RWPE2 (cell line): Measurements from ENCODE around the gene CCDC57.

Experiments used
- ATAC-seq: fragments of 200-7000 bp; cut with Tn5 transposase; 3 replicates; pipeline ENCODE4 v1.9.1; 2021; ENCODE audit warnings: low read depth
- DNase-seq: peaks from one replicate; pipeline ENCODE4 v3.0.0-alpha.2; 2020; ENCODE audit warnings: low spot score
- H3K27ac ChIP-seq: fragments of 450-650 bp; 2 replicates; pipeline ENCODE4 v1.5.1; 2017; ENCODE audit warnings: mild to moderate bottlenecking; ENCODE audit not compliant: poor library complexity, severe bottlenecking
- H3K27me3 ChIP-seq: fragments of 250-450 bp; sonication (Bioruptor Pico); 2 replicates; pipeline ENCODE4 v1.5.1; 2021; ENCODE audit warnings: mild to moderate bottlenecking, moderate library complexity; ENCODE audit not compliant: insufficient read depth, poor library complexity, severe bottlenecking
- H3K36me3 ChIP-seq: fragments of 250-450 bp; sonication (Bioruptor Pico); 2 replicates; pipeline ENCODE4 v1.5.1; 2020; ENCODE audit warnings: low read depth, mild to moderate bottlenecking, moderate library complexity
- H3K4me1 ChIP-seq: fragments of 250-450 bp; sonication (Bioruptor Pico); 2 replicates; pipeline ENCODE4 v1.5.1; 2021; ENCODE audit warnings: mild to moderate bottlenecking, moderate library complexity; ENCODE audit not compliant: insufficient read depth, poor library complexity, severe bottlenecking
- H3K4me3 ChIP-seq: fragments of 250-450 bp; sonication (Bioruptor Pico); 2 replicates; pipeline ENCODE4 v1.5.1; 2021; ENCODE audit warnings: mild to moderate bottlenecking, moderate library complexity; ENCODE audit not compliant: severe bottlenecking
- H3K9me3 ChIP-seq: fragments of 250-450 bp; sonication (Bioruptor Pico); 2 replicates; pipeline ENCODE4 v1.5.1; 2021; ENCODE audit warnings: mild to moderate bottlenecking, moderate library complexity; ENCODE audit not compliant: severe bottlenecking
- CTCF ChIP-seq: fragments of 450-650 bp; IDR thresholded peaks from one replicate; pipeline ENCODE4 v1.5.1; 2017; ENCODE audit warnings: mild to moderate bottlenecking, moderate library complexity; ENCODE audit not compliant: poor library complexity, severe bottlenecking

CCDC57 gene

GRCh38 chr17:82252511-82253178, 40.0 kb upstream of the CCDC57 start:
- H3K27ac ChIP-seq = no peak overlapping the region
- H3K4me1 ChIP-seq = peaks cover 7% of the 10 kb centered on the region
- TF ChIP-seq CTCF = no peak
- H3K4me3 ChIP-seq = no peak overlapping the region
- no peak for DNase-seq
- H3K9me3 ChIP-seq = no peaks in the 10 kb centered on the region
- H3K27me3 ChIP-seq = no peaks in the 10 kb centered on the region
- peaks cover 85% of the 10 kb centered on the region for H3K36me3 ChIP-seq
- ATAC-seq = no peak

DNA sequence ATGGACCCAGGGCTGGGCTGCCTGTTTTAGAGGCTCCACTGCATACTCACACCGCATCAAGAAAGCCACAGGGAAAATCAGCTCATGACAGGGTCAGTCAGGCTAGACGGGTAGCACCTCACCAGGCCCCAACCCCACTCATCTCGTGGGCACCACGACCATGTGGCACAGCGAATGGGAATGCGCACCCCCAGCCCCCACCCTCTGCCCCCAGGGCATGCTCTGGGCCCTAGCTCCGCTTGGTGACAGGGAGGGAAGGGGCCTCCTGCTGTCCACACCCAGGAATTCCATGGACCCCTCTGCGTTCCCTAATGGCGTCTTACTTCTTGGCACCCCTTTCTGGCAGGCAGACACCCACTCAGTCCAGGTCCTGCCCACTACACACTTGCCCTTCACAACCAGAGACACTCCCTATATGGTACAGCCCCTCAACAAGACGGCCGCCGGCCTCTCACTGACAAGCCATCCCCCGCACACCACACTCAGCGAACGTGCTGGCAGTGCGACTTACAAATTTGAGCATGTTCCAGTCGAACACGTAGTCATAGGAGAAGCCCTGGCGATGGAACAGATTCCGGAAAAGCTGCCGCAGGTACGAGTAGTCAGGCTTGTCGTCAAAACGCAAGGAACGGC, 38.3 kb upstream of the CCDC57 start:
- no peak for ATAC-seq
- Histone ChIP-seq H3K4me3 (no peak overlapping the region), H3K27ac (no peak overlapping the region), H3K4me1 (peaks cover 24% of the 10 kb centered on the region), H3K36me3 (peaks cover 84% of the 10 kb centered on the region), H3K9me3 (no peaks in the 10 kb centered on the region), H3K27me3 (no peaks in the 10 kb centered on the region)
- no peak for DNase-seq
- no peak for TF ChIP-seq CTCF

DNA sequence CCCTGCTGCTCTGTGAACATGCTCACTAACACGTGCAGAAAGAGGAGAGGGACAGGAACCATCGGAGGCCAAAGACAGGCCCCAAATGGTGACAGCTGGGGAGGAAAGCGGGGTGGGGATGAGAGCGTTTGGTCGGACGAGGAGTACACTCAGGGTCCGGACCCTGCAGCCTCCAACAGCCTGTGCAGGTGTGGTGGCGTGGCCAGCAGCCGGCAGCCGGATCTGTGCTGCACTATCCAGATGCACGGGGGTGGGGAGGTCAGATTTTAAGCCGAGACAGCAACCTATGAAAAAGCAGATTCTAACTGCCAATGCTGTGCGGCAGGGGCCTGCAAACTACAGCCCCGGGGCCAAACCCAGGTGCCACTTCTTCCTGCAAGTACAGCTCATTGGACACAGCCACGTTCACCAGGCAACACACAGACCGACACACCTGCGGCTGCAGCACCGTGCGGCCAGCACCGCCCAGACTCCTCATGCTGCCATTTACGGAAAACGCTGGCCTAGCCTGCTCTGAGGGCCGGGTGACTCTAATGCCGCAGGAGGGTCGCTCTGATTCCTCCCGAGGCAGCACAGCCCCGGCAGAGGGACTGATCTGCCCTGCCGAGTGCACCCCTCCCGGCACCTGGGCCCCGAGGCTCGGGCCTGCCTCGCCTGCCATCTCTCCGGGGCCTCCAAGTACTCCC, 37.4 kb upstream of the CCDC57 start:
- DNase-seq = no peak
- Histone ChIP-seq H3K9me3 (no peaks in the 10 kb centered on the region), H3K27ac (no peak overlapping the region), H3K4me3 (no peak overlapping the region), H3K4me1 (peaks cover 26% of the 10 kb centered on the region), H3K27me3 (no peaks in the 10 kb centered on the region), H3K36me3 (peaks cover 84% of the 10 kb centered on the region)
- ATAC-seq = no peak
- no peak for TF ChIP-seq CTCF

- no peak for ATAC-seq
- H3K4me1 ChIP-seq = peaks cover 26% of the 10 kb centered on the region
Measured at GRCh38 chr17:82248815-82249674, 36.4 kb upstream of the CCDC57 start.

More at GRCh38 chr17:82248815-82249674, 36.4 kb upstream of the CCDC57 start:
- Histone ChIP-seq H3K36me3 (peaks cover 93% of the 10 kb centered on the region), H3K27ac (no peak overlapping the region), H3K27me3 (no peaks in the 10 kb centered on the region), H3K9me3 (no peaks in the 10 kb centered on the region), H3K4me3 (no peak overlapping the region)
- no peak for TF ChIP-seq CTCF
- no peak for DNase-seq
